ENCODE results near the gene APOC4.

- TF ChIP-seq CTCF (IDR thresholded peaks at IDR 0.05): no peak
- no peak for TF ChIP-seq POLR2A (IDR thresholded peaks at IDR 0.05)
These were observed 48.9 kb downstream of the APOC4 start for GRCh38 chr19:44990966-44991365.
